ENCODE data around the gene RHOB. TPM values are rescaled to one million over a fixed set of nuclear protein-coding genes. Genes with fewer than 3 reads are reported as not detected.

RHOB gene
- polyA plus RNA-seq, 1 donor from 2014 or later, result 205 TPM

DNA sequence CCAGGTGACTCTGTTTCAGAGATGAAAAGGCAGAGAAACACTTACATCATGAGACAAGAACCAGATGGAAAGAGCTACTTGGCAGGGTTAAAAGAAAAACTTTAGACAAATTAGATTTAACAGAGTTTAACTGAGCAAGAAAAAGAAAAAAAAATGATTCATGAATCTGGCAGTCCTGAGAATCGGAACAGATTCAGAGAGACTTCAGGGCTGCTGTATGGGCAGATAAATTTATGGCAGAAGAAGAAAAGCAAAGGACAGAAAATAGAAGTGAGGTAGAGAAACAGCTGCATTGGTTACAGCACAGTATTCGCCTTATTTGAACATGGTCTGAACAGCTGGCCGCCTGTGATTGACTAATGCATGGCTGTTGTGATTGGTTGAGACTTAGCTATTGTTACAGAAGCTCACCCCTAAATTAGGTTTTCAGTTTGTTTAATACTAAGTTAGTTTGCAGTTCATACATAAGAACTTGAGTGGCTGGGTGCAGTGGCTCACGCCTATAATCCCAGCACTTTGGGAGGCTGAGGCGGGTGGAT lies 43.0 kb upstream of the RHOB start:
- Histone ChIP-seq H3K27me3 (ENCODE audit: insufficient read depth, low read depth, low read length) (no peaks in the 10 kb centered on the region), H4K20me1 (ENCODE audit: insufficient read depth) (no peaks in the 10 kb centered on the region), H3K36me3 (ENCODE audit: insufficient read depth, low read length) (no peaks in the 10 kb centered on the region), H3F3A (ENCODE audit: insufficient read depth, low read length, poor library complexity, severe bottlenecking) (no peaks in the 10 kb centered on the region), H3K9me3 (ENCODE audit: low read length) (no peaks in the 10 kb centered on the region), H3K27ac (ENCODE audit: low read length) (no peak overlapping the region), H3K4me2 (ENCODE audit: low read length) (no peak overlapping the region), H3K79me2 (replicated peaks; ENCODE audit: insufficient read depth, low read length) (no peaks in the 10 kb centered on the region), H2AFZ (ENCODE audit: low read depth, low read length) (no peak overlapping the region), H3K9ac (ENCODE audit: low read length) (no peak overlapping the region), H3K9me2 (ENCODE audit: insufficient read depth, low read length) (no peaks in the 10 kb centered on the region), H3K4me3 (ENCODE audit: low read length) (no peak overlapping the region)
- TF ChIP-seq, protein P1, sequence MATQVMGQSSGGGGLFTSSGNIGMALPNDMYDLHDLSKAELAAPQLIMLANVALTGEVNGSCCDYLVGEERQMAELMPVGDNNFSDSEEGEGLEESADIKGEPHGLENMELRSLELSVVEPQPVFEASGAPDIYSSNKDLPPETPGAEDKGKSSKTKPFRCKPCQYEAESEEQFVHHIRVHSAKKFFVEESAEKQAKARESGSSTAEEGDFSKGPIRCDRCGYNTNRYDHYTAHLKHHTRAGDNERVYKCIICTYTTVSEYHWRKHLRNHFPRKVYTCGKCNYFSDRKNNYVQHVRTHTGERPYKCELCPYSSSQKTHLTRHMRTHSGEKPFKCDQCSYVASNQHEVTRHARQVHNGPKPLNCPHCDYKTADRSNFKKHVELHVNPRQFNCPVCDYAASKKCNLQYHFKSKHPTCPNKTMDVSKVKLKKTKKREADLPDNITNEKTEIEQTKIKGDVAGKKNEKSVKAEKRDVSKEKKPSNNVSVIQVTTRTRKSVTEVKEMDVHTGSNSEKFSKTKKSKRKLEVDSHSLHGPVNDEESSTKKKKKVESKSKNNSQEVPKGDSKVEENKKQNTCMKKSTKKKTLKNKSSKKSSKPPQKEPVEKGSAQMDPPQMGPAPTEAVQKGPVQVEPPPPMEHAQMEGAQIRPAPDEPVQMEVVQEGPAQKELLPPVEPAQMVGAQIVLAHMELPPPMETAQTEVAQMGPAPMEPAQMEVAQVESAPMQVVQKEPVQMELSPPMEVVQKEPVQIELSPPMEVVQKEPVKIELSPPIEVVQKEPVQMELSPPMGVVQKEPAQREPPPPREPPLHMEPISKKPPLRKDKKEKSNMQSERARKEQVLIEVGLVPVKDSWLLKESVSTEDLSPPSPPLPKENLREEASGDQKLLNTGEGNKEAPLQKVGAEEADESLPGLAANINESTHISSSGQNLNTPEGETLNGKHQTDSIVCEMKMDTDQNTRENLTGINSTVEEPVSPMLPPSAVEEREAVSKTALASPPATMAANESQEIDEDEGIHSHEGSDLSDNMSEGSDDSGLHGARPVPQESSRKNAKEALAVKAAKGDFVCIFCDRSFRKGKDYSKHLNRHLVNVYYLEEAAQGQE (IDR thresholded peaks at IDR 0.05; ENCODE audit: borderline replicate concordance), result no peak
- TF ChIP-seq SMC3 (conservative IDR thresholded peaks at IDR 0.05; ENCODE audit: poor library complexity) (no peak), EP300 (conservative IDR thresholded peaks at IDR 0.05; ENCODE audit: poor library complexity, severe bottlenecking) (no peak), TAF1 (IDR thresholded peaks at IDR 0.05; ENCODE audit: low read depth) (no peak), POLR2AphosphoS5 (IDR thresholded peaks at IDR 0.05) (no peak), MXI1 (conservative IDR thresholded peaks at IDR 0.05; ENCODE audit: poor library complexity, severe bottlenecking) (no peak), EZH2 (IDR thresholded peaks at IDR 0.05; ENCODE audit: borderline replicate concordance, insufficient read depth, low read length, poor library complexity, severe bottlenecking) (no peak), RAD21 (conservative IDR thresholded peaks at IDR 0.05) (no peak)
- TF ChIP-seq, protein P2, sequence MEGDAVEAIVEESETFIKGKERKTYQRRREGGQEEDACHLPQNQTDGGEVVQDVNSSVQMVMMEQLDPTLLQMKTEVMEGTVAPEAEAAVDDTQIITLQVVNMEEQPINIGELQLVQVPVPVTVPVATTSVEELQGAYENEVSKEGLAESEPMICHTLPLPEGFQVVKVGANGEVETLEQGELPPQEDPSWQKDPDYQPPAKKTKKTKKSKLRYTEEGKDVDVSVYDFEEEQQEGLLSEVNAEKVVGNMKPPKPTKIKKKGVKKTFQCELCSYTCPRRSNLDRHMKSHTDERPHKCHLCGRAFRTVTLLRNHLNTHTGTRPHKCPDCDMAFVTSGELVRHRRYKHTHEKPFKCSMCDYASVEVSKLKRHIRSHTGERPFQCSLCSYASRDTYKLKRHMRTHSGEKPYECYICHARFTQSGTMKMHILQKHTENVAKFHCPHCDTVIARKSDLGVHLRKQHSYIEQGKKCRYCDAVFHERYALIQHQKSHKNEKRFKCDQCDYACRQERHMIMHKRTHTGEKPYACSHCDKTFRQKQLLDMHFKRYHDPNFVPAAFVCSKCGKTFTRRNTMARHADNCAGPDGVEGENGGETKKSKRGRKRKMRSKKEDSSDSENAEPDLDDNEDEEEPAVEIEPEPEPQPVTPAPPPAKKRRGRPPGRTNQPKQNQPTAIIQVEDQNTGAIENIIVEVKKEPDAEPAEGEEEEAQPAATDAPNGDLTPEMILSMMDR (IDR thresholded peaks at IDR 0.05; ENCODE audit: poor library complexity, severe bottlenecking), result no peak

DNA sequence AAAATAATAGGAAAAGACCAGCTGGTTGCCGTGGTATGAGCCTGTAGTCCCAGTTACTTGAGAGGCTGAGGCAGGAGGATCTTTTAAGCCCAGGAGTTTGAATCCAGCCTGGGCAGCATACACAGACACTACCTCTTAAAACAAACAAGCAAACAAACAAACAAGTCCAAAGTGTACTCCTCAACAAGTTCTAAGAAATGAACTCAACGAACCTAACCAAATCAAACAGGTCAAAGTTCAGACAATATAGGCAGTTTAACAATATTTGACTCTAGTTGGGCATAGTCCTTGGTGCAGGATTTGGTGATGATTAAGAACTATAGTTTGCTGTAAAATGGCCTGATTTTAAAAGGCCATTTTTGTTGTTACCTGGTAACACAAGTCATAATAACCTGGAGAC lies 41.9 kb upstream of the RHOB start:
- Histone ChIP-seq H3K27ac (ENCODE audit: low read length) (no peak overlapping the region), H3K9me3 (ENCODE audit: low read length) (peaks cover 3% of the 10 kb centered on the region), H3F3A (ENCODE audit: insufficient read depth, low read length, poor library complexity, severe bottlenecking) (no peaks in the 10 kb centered on the region), H2AFZ (ENCODE audit: low read depth, low read length) (no peak overlapping the region), H3K9ac (ENCODE audit: low read length) (no peak overlapping the region), H3K79me2 (replicated peaks; ENCODE audit: insufficient read depth, low read length) (no peaks in the 10 kb centered on the region), H3K27me3 (ENCODE audit: insufficient read depth, low read depth, low read length) (no peaks in the 10 kb centered on the region), H3K9me2 (ENCODE audit: insufficient read depth, low read length) (no peaks in the 10 kb centered on the region), H4K20me1 (ENCODE audit: insufficient read depth) (no peaks in the 10 kb centered on the region), H3K4me2 (ENCODE audit: low read length) (no peak overlapping the region), H3K36me3 (ENCODE audit: insufficient read depth, low read length) (no peaks in the 10 kb centered on the region), H3K4me3 (ENCODE audit: low read length) (no peak overlapping the region)
- TF ChIP-seq POLR2AphosphoS5 (IDR thresholded peaks at IDR 0.05) (no peak), MXI1 (conservative IDR thresholded peaks at IDR 0.05; ENCODE audit: poor library complexity, severe bottlenecking) (no peak), RAD21 (conservative IDR thresholded peaks at IDR 0.05) (no peak), EZH2 (IDR thresholded peaks at IDR 0.05; ENCODE audit: borderline replicate concordance, insufficient read depth, low read length, poor library complexity, severe bottlenecking) (no peak), EP300 (conservative IDR thresholded peaks at IDR 0.05; ENCODE audit: poor library complexity, severe bottlenecking) (no peak), SMC3 (conservative IDR thresholded peaks at IDR 0.05; ENCODE audit: poor library complexity) (no peak), TAF1 (IDR thresholded peaks at IDR 0.05; ENCODE audit: low read depth) (no peak)
- TF ChIP-seq, protein P2 (IDR thresholded peaks at IDR 0.05; ENCODE audit: poor library complexity, severe bottlenecking), result no peak
- TF ChIP-seq, protein P1 (IDR thresholded peaks at IDR 0.05; ENCODE audit: borderline replicate concordance), result no peak
